ENCODE results near the gene ADAM8. TPM values are rescaled to one million over a fixed set of nuclear protein-coding genes. Genes with fewer than 3 reads are reported as not detected.

The ADAM8 gene
- polyA plus RNA-seq, 1 experiment, result 0.77 TPM

DNA sequence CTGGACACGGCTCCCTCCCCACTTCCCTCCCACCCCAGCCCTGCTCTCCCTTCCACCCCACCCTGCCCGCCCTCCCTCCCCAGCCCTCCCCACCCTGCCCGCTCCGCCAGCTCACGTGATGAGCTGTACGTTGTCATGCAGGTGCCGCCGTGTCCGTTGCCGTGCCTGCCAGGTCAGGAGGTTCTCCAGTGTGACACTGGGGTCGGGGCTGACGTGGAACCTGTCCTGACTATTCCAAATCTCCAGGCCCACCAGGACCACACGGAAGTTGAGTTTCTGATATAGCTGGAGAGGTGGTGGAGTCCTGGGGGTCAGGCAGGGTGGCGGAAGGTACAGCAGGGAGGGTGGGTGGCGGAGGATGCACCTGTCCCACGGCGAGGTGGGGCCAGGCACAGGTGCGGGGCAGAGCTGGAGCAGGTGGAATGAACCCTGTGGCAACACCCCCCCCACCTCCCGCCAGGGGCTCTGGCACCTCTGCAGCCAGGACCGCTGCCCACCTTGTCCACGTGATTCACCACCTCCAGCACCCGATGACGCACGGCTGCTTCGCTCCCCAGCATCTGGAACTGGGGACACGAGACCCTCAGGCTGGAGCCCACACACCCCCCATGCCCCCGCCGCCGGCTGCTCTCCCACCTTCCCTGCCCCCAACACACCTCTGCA lies 4.2 kb downstream of the ADAM8 start:
- Histone ChIP-seq H3K4me3 (ENCODE audit: low read depth, low read length) (no peak overlapping the region), H3K36me3 (ENCODE audit: control insufficient read depth, insufficient read depth, low read length) (no peaks in the 10 kb centered on the region; the same call in 1 of the 2 replicates), H3K27me3 (ENCODE audit: control insufficient read depth, insufficient read depth, low read length) (no peaks in the 10 kb centered on the region)
- POLR2A ChIA-PET, result no interaction called here
- CTCF ChIA-PET, result no interaction called here
- TF ChIP-seq, protein P1, sequence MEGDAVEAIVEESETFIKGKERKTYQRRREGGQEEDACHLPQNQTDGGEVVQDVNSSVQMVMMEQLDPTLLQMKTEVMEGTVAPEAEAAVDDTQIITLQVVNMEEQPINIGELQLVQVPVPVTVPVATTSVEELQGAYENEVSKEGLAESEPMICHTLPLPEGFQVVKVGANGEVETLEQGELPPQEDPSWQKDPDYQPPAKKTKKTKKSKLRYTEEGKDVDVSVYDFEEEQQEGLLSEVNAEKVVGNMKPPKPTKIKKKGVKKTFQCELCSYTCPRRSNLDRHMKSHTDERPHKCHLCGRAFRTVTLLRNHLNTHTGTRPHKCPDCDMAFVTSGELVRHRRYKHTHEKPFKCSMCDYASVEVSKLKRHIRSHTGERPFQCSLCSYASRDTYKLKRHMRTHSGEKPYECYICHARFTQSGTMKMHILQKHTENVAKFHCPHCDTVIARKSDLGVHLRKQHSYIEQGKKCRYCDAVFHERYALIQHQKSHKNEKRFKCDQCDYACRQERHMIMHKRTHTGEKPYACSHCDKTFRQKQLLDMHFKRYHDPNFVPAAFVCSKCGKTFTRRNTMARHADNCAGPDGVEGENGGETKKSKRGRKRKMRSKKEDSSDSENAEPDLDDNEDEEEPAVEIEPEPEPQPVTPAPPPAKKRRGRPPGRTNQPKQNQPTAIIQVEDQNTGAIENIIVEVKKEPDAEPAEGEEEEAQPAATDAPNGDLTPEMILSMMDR (IDR thresholded peaks at IDR 0.05; ENCODE audit: insufficient read depth, low read depth, low read length), result no peak
- no peak for DNase-seq (ENCODE audit: low read depth)

DNA sequence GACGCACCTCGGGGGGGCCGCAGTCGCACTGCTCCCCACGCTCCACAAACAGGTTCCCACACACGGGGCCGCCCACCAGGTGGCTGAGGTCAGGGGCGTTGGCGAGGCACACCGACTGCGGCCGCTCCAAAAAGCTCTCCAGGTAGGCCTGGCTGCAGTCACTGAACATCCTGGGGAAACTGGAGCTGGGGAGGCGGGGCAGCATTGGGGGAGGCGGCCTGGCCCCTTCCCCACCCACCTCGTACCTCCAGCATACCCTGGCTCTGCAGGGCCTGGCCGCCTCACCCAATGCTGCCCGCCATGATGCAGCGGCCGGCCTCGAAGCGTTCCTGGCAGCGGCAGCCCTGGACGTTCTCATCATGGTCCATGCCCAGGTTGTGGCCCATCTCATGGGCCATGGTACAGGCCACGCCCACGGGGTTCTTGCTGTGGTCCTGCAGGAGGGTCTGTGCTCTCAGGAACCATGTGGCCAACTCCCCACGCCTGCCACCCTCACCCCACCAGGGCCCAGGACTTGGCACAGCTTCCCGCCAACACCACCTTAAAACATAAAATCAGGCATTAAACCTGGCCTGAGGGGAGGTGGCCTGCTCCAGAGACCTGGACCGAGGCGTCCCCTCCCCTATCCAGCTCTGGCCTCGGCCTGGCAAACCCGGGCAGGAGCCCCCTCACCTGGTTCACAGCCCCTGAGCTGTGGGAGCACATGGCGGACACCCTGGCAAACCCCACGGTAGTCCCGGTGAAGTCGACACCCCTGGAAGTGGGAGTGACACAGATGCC lies 5.0 kb downstream of the ADAM8 start:
- DNase-seq (ENCODE audit: low read depth), result no peak
- ChIA-PET POLR2A (no interaction called here), CTCF (no interaction called here)
- Histone ChIP-seq H3K4me3 (ENCODE audit: low read depth, low read length) (no peak overlapping the region), H3K36me3 (ENCODE audit: control insufficient read depth, insufficient read depth, low read length) (no peaks in the 10 kb centered on the region; the same call in 1 of the 2 replicates), H3K27me3 (ENCODE audit: control insufficient read depth, insufficient read depth, low read length) (no peaks in the 10 kb centered on the region)
- TF ChIP-seq, protein P1 (IDR thresholded peaks at IDR 0.05; ENCODE audit: insufficient read depth, low read depth, low read length), result no peak

DNA sequence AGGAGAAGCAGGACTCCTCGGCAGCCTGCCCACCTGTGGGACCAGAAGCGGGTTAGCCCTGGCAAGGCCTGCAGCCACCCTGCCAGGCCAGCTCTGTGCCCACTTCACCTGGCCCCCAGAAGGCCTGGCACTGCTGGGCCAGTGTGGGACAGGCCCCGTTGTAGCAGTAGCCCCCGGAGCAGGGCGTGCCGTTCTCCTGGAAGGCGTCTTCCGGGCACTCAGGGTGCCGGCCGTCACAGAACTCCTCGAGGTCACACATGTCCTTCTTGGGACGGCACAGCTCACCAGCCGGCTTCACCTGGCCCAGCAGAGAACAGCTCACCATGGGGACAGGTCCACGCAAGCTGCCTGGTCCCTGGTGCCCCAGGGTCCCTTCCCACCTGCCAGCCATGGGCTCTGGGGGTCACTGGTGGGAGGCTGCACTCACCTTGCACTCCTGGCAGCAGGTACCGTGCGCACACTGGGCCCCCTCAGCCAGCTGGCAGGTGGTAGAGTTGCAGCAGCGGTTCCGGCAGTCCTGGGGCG lies 5.8 kb downstream of the ADAM8 start:
- ChIA-PET CTCF (interaction anchor here (0.7 kb wide), 1 partner anchor 37 kb away, joined by 3 read pairs; no protein-coding TSS in a partner anchor), POLR2A (no interaction called here)
- no peaks in the 10 kb centered on the region; the same call in 1 of the 2 replicates for H3K36me3 ChIP-seq (ENCODE audit: control insufficient read depth, insufficient read depth, low read length)
- no peak for DNase-seq (ENCODE audit: low read depth)
- H3K4me3 ChIP-seq (ENCODE audit: low read depth, low read length), result no peak overlapping the region
- no peaks in the 10 kb centered on the region for H3K27me3 ChIP-seq (ENCODE audit: control insufficient read depth, insufficient read depth, low read length)
- TF ChIP-seq, protein P1 (IDR thresholded peaks at IDR 0.05; ENCODE audit: insufficient read depth, low read depth, low read length), result no peak

DNA sequence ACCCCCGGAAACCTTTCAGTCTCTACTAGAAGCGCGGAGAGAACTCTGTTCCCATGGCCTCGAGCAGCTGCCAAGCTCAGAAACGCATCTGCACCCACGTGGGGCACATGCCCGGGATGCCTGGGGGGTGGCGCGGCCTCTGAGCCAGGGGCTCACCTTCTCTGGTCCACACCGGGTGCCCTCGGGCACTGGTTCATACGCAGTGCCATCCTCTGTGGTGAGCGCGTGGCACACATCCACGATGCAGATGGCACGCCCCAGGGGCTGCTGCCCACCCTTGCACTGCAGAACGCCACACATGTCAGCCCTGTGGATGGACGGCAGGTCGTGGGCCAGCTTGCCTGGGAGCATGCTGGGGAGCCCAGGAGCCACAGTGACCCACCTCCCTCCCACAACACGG lies 6.5 kb downstream of the ADAM8 start:
- no peak for DNase-seq (ENCODE audit: low read depth)
- Histone ChIP-seq H3K27me3 (ENCODE audit: control insufficient read depth, insufficient read depth, low read length) (no peaks in the 10 kb centered on the region), H3K36me3 (ENCODE audit: control insufficient read depth, insufficient read depth, low read length) (no peaks in the 10 kb centered on the region; the same call in 1 of the 2 replicates), H3K4me3 (ENCODE audit: low read depth, low read length) (no peak overlapping the region)
- TF ChIP-seq, protein P1 (IDR thresholded peaks at IDR 0.05; ENCODE audit: insufficient read depth, low read depth, low read length), result no peak
- POLR2A ChIA-PET, result no interaction called here
- CTCF ChIA-PET, result interaction anchor here (0.7 kb wide), 1 partner anchor 38 kb away, joined by 3 read pairs; no protein-coding TSS in a partner anchor

DNA sequence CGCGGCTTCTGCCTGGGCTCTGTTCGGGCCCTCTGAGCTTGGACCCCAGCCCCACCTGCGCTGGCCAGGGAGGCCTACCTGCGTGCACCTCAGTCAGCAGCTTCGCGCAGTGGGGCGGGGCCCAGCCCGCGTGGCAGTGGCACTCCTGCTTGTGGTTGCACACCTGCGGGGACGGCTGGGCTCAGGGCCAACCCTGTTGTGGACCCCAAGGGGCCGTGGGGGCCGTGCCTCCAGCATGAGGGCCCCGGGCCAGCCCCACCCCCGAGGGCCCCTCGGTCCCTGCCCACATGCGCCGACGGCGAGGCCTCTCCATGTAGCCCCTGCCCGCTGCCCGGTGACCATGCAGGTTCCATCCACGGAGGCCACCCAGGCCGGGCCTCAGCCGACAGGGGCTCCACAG lies 7.3 kb downstream of the ADAM8 start:
- ChIA-PET POLR2A (no interaction called here), CTCF (no interaction called here)

More for the DNA sequence above, 7.3 kb downstream of the ADAM8 start:
- H3K4me3 ChIP-seq (ENCODE audit: low read depth, low read length), result no peak overlapping the region
- H3K36me3 ChIP-seq (ENCODE audit: control insufficient read depth, insufficient read depth, low read length), result no peaks in the 10 kb centered on the region; the same call in 1 of the 2 replicates
- TF ChIP-seq, protein P1 (IDR thresholded peaks at IDR 0.05; ENCODE audit: insufficient read depth, low read depth, low read length), result no peak
- H3K27me3 ChIP-seq (ENCODE audit: control insufficient read depth, insufficient read depth, low read length), result no peaks in the 10 kb centered on the region
- no peak for DNase-seq (ENCODE audit: low read depth)
